SIG-M5 treated with dmso at 0.1 percent for 504 hours (cell line): Measurements from ENCODE around the gene HNRNPUL1.

Experiments
- DNase-seq: peaks from one replicate; lab custom pipeline; 2025; ENCODE audit not compliant: unreplicated experiment; lab: John Stamatoyannopoulos, UW

The HNRNPUL1 gene

GRCh38 chr19:41307090-41307875, 43.1 kb downstream of the HNRNPUL1 start:
- no peak for DNase-seq

- no peak for DNase-seq
Observed at GRCh38 chr19:41307954-41308449, 43.8 kb downstream of the HNRNPUL1 start.

GRCh38 chr19:41308450-41309179, 44.4 kb downstream of the HNRNPUL1 start:
- peak; percentile 75 for DNase-seq

- DNase-seq: peak; percentile 17
Observed at GRCh38 chr19:41309180-41310032, 45.2 kb downstream of the HNRNPUL1 start.

- peak; percentile 69 for DNase-seq
Observed at GRCh38 chr19:41310033-41310831, 46.1 kb downstream of the HNRNPUL1 start, which contains the start of gene CCDC97. Gene CCDC97, plus strand, starts transcription at chr19:41310172. Its CDS starts 139 bp downstream, at chr19:41310311.

- DNase-seq: no peak
Observed at GRCh38 chr19:41311072-41311471, 46.9 kb downstream of the HNRNPUL1 start.

- no peak for DNase-seq
Observed at GRCh38 chr19:41311613-41312012, 47.4 kb downstream of the HNRNPUL1 start.

GRCh38 chr19:41316306-41316920, 52.2 kb downstream of the HNRNPUL1 start:
- DNase-seq: no peak

- DNase-seq: no peak
Observed at GRCh38 chr19:41318696-41319499, 54.7 kb downstream of the HNRNPUL1 start.

GRCh38 chr19:41319500-41320184, 55.5 kb downstream of the HNRNPUL1 start:
- DNase-seq: no peak

- DNase-seq: no peak
Observed at GRCh38 chr19:41320185-41320518, 56.0 kb downstream of the HNRNPUL1 start.

GRCh38 chr19:41320568-41320967, 56.4 kb downstream of the HNRNPUL1 start:
- DNase-seq: no peak

GRCh38 chr19:41321204-41321599, 57.0 kb downstream of the HNRNPUL1 start:
- DNase-seq: no peak

GRCh38 chr19:41321600-41322270, 57.6 kb downstream of the HNRNPUL1 start:
- DNase-seq: no peak

- no peak for DNase-seq
Observed at GRCh38 chr19:41322451-41322850, 58.3 kb downstream of the HNRNPUL1 start.

- DNase-seq: no peak
Observed at GRCh38 chr19:41323023-41323422, 58.9 kb downstream of the HNRNPUL1 start.

GRCh38 chr19:41323430-41324125, 59.4 kb downstream of the HNRNPUL1 start:
- no peak for DNase-seq
